ENCODE measurements around the gene ZNF598. TPM values are rescaled to one million over a fixed set of nuclear protein-coding genes. Genes with fewer than 3 reads are reported as not detected.
A peak's percentile ranks its signal among the peaks of the same experiment; 100 is the strongest.

The ZNF598 gene
- 41.0 TPM for total RNA-seq

GRCh38 chr16:2009791-2010510 is at the start of gene ZNF598:
Gene ZNF598, minus strand, starts transcription at chr16:2009821.
- peak; percentile 77 for ATAC-seq

- no peak for ATAC-seq
Measured at GRCh38 chr16:2058872-2059271, 49.3 kb upstream of the ZNF598 start.

DNA sequence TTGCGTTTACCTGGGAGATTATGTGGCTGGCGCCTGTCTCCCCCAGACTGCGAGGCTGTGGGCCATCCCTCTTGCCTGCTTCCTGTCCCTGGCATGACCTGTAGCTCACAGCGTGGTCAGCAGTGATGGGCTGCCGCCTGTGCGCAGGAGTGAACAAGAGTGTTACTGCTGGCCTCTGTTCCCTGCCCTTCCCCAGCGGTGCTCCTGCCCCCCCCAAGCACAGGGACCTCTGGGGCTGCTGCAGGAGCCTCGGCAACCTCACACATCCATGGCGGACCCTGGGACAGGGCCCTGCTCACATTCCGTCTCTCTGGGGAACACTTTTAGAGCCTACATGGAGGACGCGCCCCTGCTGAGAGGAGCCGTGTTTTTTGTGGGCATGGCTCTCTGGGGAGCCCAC is 48.8 kb upstream of the ZNF598 start:
- no peak for ATAC-seq

DNA sequence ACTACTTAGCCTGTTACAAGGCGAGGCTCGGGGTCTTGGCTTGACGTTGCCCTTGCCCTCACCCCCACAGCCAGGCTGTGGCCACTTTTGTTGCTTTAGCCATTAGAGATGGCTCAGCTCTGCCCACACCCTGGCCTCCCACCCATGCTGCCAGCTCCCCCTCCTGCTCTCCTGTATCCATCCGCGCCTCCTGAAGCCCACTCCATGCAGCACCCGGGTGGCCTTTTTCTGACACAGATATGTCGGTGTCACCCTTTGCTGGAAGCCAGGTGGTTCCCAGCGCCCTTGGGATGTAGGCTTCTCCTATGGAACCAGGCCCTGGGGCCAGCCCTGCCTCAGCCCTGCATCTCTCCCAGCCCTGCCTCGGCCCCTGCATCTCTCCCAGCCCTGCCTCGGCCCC is 47.8 kb upstream of the ZNF598 start:
- ATAC-seq: no peak

DNA sequence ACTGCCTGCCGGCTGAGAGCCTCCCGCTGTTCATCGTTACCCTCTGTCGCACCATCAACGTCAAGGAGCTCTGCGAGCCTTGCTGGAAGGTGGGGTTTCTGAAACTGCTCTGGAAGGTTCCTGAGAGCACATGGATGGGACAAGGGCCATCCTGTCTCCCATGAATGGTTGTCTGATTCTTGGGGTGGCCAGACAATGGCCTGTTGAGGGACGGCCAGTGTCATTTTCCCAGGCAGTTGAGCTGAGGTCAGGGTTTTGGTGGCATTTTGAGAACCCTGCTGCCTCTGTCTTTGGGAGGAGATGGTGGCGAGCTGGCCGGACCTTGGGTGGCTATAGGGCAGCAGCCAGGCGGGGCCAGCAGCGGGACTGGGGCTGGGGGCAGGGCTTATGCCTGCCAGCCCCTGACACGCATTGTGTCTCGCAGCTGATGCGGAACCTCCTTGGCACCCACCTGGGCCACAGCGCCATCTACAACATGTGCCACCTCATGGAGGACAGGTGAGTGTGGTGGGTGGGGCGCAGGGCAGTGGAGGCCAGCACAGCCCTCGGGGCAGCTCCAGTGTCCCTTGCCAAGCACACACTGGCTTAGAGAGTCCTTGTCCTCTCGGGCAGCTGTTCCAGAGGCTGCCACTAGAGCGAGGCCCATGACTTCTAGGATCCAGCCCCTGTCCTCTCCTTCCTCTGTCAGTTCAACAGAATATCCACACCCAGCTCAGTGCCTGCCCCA is 47.2 kb upstream of the ZNF598 start:
- peak; percentile 31 for ATAC-seq

- ATAC-seq: no peak
Measured at GRCh38 chr16:2056077-2056476, 46.5 kb upstream of the ZNF598 start.

- no peak for ATAC-seq
Measured at GRCh38 chr16:2054543-2055245, 45.1 kb upstream of the ZNF598 start.

DNA sequence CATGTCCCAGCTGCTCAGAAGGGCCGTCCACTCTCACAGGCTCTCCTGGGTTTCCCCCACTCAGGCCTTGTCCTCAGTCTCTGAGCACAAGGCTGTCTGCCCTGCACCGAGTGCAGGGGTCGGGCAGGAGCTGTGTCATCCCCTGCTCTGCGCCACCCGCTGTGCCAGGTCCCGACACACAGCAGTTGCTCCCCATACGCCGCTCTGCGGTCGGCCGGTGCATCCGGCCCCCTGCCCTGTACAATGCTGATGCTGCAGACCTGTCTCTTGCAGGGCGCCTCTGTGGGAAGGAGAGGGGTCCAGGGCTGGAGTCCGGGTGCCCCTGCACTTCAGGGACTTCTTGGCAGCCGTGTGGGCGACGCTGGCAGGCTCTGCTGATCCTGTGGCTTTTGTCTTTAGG is 44.3 kb upstream of the ZNF598 start:
- ATAC-seq: peak; percentile 6

GRCh38 chr16:2053211-2053610 is 43.6 kb upstream of the ZNF598 start:
- no peak for ATAC-seq

DNA sequence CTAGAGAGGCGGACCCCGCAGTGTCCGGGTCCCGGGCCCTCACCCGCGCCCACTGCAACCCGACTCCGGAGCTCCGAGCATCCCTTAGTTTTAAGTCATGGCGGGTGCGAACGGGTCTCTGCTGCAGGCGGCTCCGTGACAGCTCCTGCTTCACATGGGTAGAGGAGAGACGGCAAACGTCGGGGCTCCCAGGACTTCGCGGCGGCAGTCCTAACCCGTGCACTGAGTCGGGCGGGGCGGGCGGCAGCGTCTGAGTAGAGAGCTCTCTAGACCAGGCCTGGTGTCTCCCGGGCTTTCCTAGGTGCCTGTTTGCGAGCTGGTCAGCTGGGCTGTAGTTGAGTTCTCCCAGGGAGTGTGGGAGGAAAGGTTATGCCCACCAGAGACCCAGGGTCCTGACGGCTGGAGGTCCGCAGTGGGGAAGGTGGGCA is 38.5 kb upstream of the ZNF598 start:
- peak; percentile 25 for ATAC-seq

DNA sequence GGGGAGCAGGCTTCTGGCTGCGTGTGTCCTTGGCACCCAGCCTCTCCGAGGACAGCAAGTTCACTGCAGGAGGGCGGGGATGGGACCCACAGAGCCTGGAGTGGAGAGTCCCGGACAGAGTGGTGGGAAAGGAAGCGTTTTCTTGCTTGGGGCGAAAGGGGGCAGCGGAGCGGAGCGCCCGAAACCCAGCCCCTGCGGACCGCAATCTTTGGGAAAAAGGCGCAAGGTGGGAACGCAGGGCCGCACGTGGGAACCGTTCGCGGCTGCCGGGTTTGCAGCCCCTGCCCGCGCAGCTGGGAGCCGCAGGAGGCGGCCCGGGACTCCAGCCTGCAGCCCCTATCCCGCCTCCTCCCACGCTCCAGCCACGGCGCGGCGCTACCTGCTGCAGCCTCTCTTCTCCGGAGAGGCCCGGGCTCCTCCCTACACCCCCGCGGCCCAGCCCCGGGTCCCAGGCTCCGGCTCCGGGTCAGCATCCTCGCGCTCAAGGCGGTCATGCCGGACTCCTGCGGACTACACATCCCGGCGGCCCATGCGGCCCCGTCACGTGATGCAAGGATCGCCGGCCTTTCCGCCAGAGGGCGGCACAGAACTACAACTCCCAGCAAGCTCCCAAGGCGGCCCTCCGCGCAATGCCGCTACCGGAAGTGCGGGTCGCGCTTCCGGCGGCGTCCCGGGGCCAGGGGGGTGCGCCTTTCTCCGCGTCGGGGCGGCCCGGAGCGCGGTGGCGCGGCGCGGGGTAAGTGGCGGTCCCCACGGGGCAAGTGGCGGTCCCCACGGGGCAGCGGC is 37.9 kb upstream of the ZNF598 start, which contains the start of the genes NTHL1 and TSC2:
Gene NTHL1, minus strand, starts transcription at position 505 of the 786 bp plus-strand sequence. Its CDS starts 11 bp downstream, at position 494.
Gene TSC2, plus strand, starts transcription at position 656 of the 786 bp plus-strand sequence. CDS start 631 bp downstream, outside the sequence.
- peak; percentile 89 for ATAC-seq

GRCh38 chr16:2046893-2047329 is 37.3 kb upstream of the ZNF598 start:
- no peak for ATAC-seq

- no peak for ATAC-seq
Measured at GRCh38 chr16:2045965-2046892, 36.6 kb upstream of the ZNF598 start.

GRCh38 chr16:2044541-2044940 is 34.9 kb upstream of the ZNF598 start:
- peak; percentile 3 for ATAC-seq

- ATAC-seq: peak; percentile 1
Measured at GRCh38 chr16:2043667-2044451, 34.2 kb upstream of the ZNF598 start.

DNA sequence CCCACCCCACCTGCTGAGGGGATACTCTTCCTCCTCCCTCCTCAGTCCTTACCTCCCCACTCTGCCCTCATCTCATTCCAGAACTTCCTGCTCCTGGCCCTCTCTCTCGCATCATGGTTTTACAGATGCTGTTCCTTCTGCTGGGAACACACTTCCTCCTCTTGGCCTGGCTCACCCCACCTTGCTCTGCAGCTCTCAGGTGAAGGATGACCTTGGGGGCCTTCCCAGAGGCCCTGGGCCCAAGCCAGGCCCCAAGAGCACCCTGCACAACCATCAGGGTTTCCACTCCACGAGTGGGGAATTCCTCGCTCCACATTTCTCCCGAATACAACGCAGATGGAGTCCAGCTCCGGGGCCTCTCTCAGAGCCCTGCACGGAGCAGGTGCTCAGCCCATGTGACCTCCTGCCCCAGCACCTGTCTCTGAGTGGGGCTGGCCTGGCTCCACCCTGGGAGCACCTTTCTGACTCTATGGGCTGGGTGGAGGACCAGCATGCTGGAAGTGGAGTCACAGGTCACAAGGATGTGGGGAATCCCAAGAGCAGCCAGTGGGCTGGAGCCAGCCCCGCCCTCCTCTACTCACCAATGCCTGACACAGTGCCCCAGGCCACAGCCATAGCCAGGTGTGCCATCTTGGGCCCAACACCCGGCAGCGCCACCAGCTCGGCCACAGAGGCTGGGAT is 33.5 kb upstream of the ZNF598 start:
- peak; percentile 65 for ATAC-seq

DNA sequence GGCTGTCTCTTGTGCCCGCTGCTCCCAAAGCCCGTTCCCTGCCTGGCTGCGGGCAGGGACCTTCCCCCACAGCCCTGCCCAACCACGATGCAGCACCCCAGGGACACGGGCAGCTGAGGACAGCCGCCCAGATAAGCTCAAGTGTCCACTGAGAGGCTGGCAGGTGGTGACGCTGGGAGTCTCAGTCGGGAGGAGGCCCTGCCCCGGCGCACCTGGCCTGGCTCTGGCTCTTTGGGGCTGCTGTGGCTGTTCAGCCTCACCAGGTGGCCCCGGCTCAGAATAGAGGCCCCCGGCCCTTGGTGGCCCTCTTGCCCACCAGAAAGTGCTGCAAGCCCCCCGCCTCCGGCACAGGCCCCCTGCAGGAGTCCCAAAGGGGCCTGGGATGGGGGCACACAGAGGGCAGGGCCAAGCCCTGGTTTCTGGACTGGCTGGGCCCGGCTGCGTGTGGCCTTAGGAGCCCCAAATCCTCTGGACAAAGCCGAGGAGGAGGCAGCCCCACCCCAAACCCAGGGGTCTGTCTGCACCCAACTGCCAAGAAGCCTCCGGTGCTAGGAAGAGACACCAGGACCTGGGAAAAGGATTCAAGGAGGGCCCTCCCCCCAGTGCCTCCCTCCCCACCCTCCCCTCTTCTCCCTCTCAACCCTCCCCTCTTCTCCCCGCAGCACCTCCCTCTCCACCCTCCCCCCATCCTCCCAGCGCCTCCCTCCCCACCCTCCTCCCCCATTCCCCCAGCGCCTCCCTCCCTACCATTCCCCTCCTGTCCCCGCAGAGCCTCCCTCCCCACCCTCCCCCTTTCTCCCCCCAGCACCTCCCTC is 32.8 kb upstream of the ZNF598 start:
- no peak for ATAC-seq

DNA sequence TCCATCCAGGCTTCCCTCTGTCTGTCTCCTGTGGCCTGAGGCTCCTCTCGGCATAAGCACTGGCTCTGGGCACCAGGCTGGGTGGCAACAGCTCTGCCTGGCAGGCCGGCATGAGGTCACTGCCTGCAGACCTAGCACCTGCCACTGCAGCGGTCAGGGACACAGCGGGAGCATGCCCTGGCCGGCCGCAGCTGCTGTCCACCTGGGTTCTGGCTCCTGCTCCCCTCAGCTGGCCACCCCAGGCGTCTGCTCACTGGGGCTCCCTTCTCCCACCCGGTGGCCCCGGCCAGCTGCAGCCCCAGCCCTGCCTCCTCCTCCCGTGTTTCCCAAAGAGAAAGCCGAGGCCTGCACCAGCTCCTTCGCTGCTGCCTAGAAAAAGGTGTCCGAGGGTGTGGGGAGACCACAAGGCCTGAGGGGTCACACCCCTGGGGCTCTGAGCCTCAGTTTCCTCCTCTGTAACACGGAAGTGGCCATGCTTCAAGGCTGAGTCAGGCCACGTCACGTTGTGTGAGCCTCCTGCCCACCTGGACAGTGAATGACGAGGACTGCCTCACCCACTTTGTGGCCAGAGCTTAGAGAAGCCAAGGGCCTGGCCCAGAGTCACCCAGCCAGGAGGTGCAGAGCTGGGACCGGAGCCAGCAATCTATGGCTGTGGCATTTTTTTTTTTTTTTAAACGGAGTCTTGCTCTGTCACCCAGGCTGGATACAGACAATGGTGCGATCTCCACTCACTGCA is 31.3 kb upstream of the ZNF598 start:
- peak; percentile 67 for ATAC-seq
